Hematopoietic multipotent progenitor cell treated with erythropoietin and hydrocortisone succinate and interleukin-3 and kit ligand, for 4 days (in vitro differentiated cells): ENCODE results near the gene TENT5C.

Source experiments
- DNase-seq: peaks from one replicate; pipeline ENCODE4 v3.0.0-alpha.2; 2015

The TENT5C gene

DNA sequence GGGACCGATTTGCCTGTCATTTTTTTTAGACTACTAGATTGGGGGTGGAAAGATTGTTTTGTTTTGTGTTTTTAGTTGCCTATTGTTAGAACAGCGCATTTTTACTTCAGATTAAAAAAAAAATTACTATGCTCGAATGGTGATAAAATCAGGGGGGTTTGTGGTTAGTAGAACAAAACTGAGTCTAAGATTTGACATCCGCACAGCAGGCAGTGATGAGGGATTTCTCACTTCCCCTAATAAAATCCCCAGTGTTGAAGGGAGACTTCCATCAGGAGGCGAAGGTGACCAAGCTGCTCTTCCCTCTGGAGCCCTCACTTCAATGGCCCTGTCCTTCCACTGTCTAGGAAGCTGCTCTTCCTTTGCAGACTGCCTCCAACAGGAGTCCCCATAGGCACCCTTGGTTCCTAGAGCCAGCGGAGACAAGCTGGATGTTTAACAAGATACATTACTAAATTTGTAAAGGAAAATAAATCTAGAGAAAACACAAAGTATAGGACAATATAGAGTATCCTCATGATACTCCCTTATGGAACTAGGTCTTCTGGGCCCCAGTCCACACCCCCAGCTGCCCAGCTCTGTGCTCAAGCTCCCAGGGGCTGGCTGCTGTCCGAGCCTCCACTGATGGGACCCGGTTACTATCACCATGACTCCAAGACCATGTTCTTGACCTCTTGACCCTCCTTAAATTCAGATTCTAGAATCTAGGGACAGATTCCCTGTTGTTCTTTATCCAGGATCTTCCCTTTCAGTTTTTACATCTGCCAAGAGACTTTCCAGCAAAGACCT, 31.0 kb downstream of the TENT5C start:
- DNase-seq = peak; percentile 67

DNA sequence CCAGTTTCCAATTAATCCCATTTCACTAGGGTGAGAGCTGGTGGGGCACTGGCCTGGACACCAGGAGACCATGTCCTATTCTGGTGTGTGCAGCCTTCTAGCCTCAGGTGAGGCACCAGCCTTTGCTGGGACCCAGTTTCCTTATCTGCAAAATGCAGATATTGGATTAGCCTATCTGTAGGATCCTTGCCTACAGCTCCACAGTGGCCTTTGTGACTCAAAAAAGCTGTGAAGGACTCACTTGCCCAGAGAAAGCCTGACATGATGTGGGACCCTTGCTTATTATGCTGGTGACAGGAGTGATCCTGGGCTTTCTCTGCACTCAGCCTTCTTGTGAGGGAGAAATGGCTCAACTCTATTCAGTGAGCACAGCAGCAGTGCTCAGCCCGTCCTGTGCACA, 32.3 kb downstream of the TENT5C start:
- DNase-seq = no peak

DNA sequence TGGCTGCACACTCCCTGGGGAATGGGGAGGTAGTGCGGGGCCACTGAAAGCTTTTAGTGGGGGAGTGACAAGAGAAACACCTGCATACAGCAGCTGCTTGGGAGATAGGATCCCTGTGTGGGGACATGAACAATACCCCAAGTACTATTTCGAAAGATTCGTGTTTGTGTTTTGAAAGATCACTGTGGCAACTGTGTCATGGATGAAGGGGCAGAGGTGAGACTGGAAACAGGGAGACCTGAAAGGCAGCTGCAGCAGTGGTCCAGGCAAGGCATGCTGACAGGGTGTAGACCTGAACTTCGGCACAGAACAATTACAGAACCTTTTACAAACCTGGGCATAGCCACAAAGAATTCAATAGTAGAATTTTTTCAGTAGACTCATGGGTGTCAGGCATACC, 32.9 kb downstream of the TENT5C start:
- no peak for DNase-seq

DNA sequence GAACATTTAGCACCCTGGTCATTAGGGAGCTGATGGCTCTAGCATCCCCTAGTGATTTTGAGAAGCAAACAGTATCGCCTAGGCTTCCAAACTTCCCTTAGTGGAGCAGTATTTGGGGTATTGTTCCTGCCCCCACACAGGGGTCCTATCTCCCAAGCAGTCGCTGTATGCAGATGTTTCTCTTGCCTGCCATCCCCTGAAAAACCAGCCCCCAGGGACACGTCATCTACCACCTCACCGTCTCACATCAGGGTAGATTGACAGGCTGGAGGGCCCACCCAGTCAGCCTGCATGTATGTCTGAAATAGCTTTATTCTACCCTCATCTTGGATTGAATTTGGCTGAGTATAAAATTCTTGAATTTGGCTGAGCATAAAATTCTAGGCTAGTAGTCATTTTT, 33.9 kb downstream of the TENT5C start:
- no peak for DNase-seq

DNA sequence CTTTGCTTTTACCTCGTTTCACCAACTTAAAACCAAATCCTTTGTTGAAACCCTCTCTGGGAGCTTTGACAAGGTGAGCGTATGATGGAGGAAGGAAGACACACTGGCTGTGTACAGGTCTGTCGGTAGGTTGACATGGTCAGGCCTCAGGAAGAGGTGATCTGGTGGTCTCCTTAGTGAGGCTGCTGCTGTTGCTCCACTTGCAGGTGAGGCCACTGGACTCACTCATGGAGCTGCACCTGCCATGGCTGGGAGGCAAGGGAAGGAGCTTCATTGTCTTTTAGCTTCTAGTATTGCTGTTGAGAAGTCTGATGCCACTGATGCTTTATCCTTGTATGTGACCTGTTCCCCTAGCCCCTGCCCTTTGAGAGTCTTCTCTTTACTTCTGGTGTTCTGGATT, 35.7 kb downstream of the TENT5C start:
- DNase-seq = no peak

DNA sequence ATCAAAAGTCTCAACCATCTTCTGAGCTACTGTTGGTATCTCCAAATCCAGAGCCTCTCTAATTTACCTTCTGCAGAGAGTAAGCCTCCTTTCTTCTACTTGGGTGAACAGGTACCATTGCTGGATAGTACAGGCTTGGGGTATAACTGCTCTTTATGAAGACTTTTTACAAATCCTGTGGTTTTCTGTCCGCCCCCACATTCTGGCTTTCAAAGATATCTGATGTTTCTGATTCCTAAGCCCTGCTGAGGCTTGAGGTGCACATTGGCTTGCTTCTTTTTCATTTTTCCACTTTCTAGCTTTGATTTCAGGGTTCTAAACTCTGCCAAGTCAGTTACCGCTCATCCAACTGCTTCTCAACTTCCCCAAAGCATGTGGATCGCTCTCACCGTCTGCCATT, 37.1 kb downstream of the TENT5C start:
- no peak for DNase-seq

DNA sequence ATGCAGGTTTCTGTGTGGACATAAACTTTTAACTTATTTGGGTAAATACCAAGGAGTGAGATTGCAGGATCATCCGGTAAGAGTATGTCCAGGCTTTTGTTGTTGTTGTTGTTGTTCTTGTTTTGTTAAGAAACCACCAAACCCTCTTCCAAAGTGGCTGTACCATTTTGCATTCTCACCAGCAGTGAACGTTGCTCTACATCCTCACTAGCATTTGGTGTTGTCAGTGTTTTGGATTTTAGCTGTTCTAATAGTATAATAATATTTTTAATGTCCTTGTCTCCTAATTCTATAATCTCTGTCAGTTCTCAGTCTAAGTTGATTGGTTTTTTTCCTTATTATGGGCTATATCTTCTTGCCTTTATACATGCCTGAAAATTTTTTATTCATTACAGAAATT, 37.8 kb downstream of the TENT5C start:
- no peak for DNase-seq

DNA sequence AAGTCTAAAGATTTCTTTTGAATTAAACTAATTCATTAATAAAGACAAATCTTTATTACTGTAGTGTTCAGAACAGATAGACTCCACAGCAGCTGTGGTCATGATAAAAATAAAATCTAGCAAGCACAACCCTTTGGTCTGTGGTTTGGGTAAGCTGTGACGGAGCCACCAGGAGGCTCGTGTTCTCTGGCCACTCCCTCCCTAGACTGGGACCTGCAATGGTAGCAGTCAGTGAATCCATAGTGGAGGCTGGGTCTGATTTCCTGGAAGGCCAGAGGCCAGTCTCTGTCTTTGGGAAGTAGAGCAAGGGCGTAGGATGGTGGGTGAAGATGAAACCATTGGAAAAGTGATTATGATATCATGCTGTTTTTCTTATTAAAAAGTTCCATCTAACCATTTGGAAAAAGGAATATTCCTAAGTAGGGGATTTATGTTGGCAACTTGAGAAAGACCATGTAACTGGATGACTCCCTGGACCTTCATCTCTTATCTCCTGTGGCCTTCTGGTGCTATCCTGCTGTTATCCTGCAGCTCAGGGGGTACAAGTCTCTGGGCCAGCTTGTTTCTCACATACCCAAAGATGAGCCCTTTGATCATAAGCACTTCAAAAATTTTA, 39.0 kb downstream of the TENT5C start:
- peak; percentile 92 for DNase-seq

DNA sequence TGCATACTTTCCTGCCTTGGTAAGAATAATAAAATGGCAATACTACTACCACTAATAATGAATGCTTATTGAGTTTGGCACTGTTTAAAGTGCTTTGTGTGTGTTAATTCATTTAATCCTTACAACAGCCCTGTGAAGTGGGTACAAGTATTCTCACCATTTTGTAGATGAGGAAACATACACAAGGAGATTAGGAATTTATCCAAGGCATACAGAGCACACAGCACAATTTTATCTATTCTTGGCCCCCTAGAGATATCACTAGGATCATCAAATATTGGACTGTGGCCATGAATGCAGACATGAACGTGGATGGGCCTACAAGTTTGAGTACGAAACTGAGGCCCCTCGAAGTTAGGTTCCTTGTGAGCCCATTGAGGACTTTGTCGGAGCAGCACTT, 39.5 kb downstream of the TENT5C start:
- DNase-seq = no peak

DNA sequence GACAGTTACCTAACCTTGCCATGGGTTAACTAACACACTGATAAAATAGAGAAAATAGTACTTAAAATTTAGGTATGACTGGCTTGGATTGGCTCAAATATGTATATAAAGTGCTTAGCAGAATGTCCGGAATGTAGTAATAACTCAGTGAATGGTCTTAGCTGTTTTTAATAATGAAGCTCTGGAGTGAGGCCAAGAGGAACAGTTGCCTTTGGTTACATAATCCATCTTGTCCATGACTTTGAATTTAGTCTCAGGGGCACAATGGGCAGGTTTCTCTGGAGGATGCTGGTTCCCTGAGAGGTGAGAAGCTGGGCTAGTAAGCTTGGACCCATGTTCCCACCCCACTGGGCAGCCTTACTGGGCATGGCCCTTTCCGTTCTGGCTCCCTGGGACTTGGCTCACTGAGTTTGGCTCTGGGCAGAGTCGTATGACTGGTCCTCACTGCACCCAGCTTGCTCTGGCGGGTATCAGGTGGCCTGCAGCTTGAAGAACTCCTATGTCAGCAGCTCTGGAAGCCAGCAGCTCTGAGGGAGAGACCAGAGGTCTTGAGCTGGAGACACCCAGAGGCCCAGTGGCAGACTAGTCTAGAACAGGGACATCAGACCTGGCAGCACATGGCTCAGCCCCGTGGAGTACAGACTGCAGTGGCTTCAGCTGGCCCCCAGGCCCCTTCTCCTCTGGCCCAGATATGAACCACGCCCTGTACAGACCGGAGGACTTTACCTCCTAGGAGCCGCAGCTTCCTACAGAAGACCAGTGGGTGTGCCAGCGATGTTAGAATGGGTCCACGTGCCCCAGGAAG, 40.4 kb downstream of the TENT5C start:
- no peak for DNase-seq

DNA sequence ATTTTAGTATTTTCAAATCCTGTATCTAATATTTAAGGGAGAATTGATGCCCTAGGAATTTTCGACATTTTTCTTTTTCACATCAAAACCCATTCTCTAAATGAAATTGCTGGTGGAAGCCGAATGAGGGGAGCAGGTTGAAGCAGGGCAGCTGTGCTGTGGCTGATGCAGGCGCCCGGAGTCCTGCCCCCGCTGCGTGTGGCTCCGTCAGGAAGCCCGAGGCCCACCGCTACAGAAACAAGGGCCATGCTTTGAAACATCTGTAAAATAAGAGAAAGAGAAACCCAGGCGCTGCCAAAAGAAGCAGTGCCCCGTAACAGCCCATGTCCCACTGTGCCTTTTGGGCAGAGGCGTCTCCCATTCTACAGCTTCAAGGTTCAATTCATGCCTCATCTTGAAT, 41.1 kb downstream of the TENT5C start:
- DNase-seq = no peak

DNA sequence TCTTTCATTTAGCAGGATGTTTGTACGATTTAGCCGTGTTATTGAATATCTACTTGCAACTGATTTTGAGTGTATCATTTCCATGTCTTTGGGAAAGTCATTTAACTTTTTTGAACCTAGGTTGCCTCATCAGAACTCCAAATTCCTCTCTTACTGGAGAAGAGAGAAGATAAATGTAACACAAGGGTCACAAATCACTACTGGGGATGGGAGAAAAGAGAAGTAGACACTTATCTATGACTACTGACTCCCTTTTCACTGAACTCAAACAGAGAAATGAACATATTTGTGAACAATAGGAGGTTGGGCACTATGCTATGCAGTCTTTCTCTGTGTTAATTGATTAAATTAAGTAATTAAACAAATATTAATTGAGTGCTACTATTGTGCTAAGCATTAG, 42.2 kb downstream of the TENT5C start:
- no peak for DNase-seq

DNA sequence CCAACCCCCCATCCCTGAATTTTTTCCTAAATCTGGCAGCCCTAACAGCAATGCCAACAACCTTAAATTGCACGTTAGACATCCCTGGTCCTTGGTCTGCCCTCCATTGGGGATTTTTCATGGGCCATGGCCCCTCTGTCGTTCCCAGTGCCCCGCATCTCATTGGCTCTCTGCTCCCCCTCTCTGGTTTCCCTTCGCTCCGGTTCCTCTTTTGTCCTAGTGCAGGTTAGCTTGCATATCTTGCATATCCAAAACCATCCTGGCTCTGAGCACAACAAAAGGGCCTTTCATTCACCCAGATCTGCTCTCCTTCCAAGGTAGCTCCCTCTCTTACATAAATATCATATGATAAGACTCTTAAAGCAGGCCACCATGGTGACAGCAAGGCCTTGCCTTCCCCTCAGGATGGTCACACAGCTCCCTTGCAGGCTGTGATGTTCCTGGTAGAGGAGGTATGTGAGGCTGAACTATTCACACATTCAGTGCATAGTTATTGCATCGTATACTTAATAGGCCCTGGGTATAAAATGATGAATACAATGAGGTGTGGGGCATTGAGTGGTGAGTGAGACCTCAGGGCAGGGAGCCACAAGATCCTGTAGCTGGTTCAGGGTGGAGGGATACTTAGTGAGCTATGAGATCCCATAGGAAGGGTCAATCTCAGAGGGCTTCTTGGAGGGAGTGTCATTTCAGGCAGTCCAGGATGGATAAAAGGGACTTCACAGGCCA, 45.2 kb downstream of the TENT5C start:
- no peak for DNase-seq

DNA sequence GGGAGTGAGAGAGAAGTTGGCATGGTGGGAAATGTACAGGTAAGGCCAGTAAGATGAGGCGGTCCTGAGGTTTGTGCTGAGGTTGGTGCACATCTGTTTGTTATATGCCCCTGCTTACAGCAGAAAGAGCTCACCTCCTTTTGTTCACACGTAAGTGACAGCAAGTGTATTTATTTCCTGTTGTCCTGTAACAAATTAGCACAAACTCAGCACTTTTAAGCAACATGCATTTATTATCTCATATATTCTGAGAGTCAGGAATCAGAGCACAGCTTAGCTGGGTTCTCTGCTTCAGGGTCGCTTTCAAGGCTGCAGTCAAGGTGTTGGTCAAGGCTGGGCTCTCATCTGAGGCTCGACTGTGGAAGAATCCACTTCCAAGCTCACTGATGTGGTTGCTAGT, 45.8 kb downstream of the TENT5C start:
- DNase-seq = no peak

DNA sequence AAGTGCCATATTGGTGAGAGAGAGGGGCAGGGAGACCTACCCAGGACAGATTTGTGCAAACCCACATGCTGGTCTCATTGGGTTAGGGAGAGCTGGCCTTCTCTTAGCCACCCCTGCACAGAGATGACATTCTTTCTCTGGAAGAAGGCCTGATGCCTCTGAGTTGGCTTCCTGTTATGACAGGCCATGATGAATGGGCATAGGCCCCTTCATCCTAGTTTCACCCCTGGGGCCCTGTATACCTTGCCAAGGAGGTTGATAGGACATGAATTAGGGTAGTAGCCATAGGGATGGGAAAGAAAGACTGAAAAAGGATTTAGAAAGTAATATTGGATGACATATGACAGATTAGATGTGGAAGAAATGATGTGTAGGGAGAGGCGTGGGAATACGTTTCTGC, 46.6 kb downstream of the TENT5C start:
- DNase-seq = no peak

DNA sequence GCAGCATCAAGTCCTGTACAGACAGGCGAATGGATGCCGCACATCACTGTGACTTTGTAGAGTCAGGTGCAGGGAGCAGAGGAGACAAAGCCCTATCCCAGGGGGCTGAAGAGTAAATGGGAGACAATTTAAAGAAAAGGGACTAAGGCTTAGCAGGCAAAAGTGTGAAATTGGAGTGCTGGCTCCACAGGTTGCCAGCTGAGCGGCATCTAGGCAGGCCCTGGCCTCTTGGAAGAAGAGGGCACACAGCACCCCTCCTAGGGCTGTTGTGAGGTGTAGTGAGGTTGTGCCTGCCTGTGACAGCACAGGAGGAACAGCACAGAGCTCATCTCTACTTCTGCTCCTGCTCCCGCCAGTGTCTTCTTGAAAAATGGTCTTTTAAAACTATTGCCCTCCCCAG, 47.3 kb downstream of the TENT5C start:
- DNase-seq = no peak

DNA sequence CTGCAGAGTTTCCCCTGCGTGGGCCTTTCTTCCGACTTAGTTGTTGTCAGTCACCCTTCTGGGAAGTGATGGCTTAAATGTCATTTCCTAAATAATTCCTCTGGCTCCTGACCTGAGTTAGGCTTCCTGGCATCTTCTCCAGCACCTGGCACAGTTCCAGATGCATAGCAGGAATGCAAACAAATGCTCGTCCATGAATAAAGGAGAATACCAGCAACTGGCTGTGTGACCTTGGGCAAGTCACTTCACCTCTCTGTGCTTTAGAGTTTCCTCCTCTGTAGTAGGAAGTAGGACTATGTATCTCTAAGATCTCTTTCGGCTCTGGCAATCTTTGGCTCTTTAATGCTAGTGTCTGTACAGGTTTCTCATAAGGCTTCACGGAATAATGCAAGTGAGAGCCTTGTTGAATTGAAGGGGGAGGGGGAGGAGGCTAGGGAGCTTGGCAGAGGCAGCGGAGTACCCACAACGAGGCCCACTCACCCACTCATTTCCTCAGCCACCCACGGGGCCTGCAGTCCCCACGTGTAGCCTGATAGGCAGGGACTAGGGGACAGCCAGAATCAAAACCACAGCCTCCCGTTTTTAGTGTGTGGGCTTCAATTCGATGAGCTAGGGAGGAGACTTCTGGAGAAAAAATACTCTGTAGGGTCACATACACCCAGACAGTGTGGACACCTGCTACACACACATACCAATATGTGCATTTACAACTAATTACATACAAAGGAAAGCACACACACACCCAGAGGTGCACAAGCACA, 48.1 kb downstream of the TENT5C start:
- peak; percentile 47 for DNase-seq

DNA sequence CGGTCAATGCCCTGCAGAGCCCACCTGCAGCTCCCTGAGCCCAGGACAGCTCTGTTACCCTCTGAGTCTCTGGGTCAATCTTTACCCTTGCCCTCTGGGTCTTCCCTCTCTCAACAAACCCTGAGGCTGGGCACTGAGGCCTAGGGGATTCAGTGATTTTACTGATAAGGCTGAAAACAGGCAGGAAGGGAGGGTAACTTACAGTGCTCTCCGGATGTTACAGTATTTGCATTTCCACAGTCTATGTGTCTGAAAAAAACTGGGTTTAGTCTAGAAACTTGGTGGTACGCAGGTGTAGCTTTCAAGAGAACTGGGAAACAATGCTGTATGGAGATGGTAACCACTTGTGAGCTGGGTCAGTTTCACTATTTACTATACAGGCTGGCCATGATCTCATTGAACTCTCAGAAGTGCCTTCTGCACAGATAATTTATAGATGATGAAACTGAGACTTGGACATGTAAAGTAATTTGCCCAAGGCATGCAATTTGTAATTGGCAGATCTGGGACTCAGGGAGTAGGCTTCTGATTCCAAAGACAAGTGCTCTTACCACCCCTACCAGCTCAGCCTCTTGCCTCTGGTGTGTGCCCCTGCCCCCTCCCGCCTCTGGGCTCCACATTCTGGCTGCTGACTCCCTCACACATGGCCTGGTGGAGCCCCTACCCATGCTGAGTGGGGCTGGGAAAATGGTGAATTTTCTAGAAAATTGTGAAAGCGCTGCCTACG, 48.8 kb downstream of the TENT5C start:
- peak; percentile 38 for DNase-seq

DNA sequence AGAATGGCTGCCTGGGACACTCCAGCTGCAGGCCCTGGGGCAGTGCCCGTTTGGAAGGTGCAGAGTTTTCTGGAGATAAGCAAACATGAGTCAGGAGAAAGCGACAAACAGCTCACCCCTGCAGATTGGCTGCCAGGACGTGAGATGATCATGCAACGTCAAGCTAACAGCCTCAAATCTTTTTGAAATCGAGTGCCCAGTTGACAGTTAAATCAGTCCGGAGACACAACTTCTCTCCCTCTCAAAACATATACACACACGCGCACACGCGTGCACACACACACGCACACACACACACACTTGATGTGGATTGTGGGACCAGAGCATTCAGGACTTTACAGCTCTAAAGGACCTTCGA, 49.4 kb downstream of the TENT5C start:
- DNase-seq = peak; percentile 90

DNA sequence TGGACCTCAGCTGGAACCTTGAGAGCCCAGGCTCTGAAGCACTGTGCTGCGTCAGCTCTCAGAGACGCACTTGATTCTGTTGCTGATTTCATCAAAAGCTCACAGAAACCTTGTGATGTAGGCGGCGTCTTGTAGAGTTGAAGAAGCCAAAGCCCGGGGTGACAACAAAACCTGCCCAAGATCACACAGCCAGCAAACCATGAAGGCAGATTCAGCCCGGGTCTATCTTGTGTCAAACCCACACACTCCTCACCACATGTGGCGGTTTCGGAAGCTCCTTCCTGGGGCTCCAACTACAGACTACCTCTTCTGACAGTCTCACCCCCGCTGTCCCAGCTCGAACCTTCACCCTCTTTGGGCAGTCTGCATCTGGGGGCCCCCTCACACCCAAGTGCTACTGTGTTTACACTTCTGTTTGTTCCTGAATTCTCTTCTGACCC, 50.4 kb downstream of the TENT5C start:
- peak; percentile 48 for DNase-seq

DNA sequence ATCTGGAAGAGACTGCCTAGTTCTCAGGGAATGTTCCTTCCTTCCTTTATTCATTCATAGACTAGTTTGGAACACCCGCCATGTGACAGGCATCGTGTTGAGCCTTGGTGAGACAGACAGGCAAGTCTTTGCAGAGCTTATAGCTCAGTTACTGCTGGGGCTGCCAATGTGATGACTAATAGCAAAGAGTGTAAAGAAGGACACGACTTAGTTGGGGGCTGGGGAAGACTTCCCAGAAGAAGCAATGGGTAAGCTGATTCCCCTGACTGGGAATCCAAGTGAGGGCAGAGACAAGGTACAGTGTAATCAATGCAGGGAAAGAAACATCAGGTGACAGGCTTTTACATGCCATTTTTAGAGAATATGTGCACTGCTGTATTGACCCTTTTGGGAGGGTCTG, 51.2 kb downstream of the TENT5C start:
- no peak for DNase-seq
